Muscle of back (tissue), 11 donors: ENCODE results near the gene PTPRN2. TPM values are rescaled to one million over a fixed set of nuclear protein-coding genes. Genes with fewer than 3 reads are reported as not detected.
A peak's percentile ranks its signal among the peaks of the same experiment; 100 is the strongest.
"Not testable (repeated sequence)": the region's sequence is repeated elsewhere in the genome, so short reads cannot be mapped to it uniquely, and the experiment has no call there.

Experiments
- DNase-seq, 3 donors: peaks; one replicate each; pipeline versions ENCODE4 v3.0.0 to v3.0.0-alpha.2; 2013
- polyA plus RNA-seq, 10 donors: library from polyadenylated mRNA; unstranded; fragments of 120-200 nt; gene quantifications; one replicate each; pipeline ENCODE4 v1.2.1, GENCODE V29; 2013; ENCODE audit not compliant: insufficient read length in 10 of 10

Gene PTPRN2
- polyA plus RNA-seq, 10 donors = 1.8 to 3.1 (median 2.1) TPM

DNA sequence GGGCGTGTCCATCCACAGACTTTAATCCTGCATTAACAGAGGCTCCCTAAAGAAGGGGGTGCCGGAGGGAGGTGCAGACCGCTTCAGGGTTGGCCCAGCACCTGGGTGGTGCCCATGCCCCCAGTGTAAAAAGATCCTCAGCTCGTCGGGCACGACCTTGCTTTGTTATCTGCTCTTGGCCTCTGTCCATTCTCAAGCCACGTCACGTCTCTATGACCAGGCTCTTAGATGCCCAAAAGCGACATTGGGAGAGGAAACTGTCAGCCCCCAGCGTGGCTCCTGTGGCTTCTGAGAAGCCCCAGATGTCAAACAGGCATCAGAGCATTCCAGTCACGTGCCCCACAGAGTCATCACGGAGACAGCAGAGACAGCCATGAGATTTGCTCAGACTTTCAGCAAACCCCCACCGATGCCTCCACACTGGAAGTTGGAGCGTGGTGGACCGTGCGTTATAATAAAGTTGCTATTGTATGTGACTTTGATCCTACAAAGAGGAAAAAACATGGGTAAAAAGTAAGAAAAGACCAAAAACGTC is 55.5 kb downstream of the PTPRN2 start:
- DNase-seq = no peak

GRCh38 chr7:158531661-158532060 is 56.0 kb downstream of the PTPRN2 start:
- no peak for DNase-seq

GRCh38 chr7:158530800-158531609 is 56.6 kb downstream of the PTPRN2 start:
- no peak for DNase-seq

- no peak for DNase-seq
These were observed 58.2 kb downstream of the PTPRN2 start for GRCh38 chr7:158529181-158530096.

- DNase-seq = peak in 1 of 3 donors; percentile 27
These were observed 59.6 kb downstream of the PTPRN2 start for GRCh38 chr7:158527915-158528502.

GRCh38 chr7:158527495-158527894 is 60.1 kb downstream of the PTPRN2 start:
- no peak for DNase-seq

DNA sequence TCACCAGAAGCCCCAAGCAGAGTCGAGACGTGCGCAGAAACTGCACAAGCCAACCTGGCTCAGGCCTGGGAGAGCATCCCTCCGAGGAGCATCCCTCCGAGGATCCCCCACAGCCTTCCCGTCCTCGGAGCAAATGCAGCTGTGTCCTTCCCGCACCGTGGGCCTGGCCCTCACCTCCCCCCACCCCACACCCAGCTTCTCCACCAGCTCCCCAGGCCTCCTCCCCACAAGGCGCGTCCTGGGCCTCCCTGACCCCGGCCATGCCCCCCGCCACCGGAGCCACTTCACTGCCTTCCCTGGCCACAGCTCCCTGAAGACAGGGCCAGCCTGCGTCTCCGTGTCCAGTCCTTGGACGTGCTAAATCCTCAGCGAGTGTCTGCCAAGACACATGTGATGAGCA is 60.6 kb downstream of the PTPRN2 start:
- no peak for DNase-seq

- no peak for DNase-seq
These were observed 61.1 kb downstream of the PTPRN2 start for GRCh38 chr7:158526531-158526930.

- no peak for DNase-seq
These were observed 61.8 kb downstream of the PTPRN2 start for GRCh38 chr7:158525648-158526484.

DNA sequence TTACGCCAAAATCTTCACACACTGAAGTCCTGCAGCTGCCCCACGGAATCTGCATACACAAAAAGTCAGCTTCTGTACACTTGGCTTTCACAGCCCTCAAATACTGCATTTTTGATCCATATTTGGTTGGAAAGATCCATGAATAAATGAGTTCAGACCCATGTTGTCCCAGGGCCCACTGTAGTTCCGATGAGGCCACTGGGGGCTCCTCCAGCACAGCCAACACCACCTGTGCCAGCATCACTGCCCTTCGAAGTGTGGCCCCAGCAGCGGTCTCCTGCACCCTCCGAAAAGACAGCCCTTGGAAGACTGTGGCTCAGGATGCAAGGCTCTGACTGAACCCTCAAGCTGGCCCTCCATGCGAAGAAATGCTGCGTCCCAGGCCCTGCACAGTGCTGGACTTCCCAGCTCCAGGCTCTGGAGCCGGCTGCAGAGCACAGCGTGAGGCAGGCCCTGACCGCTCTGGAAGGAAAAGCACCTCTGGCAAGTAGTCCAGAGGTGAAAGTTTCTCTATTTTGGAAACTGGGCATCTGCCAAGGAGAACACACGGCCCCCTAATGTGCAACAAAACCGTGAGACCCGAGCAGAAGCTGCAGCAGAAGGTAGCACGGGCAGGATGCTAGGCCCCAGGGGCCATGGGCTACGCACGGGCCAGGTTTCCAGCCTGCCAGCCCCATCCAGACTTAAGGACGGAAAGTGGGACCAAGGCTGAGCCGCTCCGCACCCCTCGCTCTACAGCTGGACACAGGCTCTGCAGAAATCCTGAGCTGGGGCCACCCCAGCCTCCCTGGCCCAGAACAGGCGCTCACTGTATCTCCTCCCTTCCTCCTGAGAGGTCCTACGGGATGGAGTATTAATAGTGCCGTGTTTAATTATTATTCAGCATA is 62.6 kb downstream of the PTPRN2 start:
- no peak for DNase-seq

GRCh38 chr7:158524286-158524685 is 63.3 kb downstream of the PTPRN2 start:
- peak in 1 of 3 donors; percentile 28 for DNase-seq

DNA sequence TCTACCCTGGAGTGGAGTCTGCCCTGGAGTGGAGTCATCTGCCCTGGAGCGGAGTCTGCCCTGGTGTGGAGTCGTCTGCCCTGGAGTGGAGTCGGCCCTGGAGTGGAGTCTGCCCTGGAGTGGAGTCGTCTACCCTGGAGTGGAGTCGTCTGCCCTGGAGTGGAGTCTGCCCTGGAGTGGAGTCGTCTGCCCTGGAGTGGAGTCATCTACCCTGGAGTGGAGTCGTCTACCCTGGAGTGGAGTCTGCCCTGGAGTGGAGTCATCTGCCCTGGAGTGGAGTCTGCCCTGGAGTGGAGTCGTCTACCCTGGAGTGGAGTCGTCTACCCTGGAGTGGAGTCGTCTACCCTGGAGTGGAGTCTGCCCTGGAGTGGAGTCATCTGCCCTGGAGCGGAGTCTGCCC is 63.7 kb downstream of the PTPRN2 start:
- not testable (repeated sequence) for DNase-seq

GRCh38 chr7:158523165-158523856 is 64.3 kb downstream of the PTPRN2 start:
- DNase-seq = not testable (repeated sequence)

- not testable (repeated sequence) for DNase-seq
These were observed 65.8 kb downstream of the PTPRN2 start for GRCh38 chr7:158521795-158522194.

- DNase-seq = no peak
These were observed 66.8 kb downstream of the PTPRN2 start for GRCh38 chr7:158520825-158521224.

DNA sequence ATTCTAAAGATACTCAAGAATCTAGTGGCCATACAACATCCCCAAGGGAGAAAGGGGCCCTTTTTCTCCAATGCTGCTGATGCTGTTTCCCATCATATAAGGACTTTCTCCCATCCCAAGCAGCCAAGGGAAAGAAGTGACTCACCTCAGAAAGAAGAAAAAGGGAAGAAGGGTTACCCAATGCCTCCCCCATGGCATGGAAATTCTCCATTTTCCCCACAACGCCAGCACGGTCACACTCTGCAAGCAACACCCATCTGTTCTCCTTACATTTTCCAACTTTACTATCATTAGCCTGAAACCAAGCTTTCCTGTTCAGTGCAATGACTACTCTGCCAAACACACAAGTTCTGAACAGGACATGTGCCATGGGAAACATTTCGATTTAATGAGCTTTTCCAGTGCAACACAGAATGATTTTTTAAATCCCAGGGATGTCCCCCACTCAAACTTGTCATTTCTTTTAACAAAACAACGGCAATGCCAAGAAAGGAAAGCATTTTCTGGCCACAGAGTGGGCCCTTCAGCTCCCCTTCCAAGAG is 67.9 kb downstream of the PTPRN2 start:
- DNase-seq = no peak

- DNase-seq = no peak
These were observed 68.5 kb downstream of the PTPRN2 start for GRCh38 chr7:158518980-158519632.

DNA sequence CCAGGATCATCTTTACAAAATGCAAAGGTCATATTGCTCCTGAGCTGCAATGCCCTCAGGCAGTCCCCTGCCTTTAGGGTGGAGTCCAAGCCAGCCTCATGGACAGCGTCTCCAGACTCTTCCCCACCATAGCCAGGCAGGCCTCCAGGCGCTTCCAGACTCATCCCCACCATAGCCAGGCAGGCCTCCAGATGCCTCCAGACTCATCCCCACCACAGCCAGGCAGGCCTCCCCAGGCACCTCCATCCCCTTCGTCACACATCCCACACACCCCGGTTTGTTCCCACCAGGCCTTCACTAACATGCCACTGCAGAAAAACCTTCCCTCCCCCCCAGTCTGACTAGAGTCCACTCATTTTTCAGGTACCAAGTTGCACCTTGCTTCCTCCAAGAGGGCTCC is 70.1 kb downstream of the PTPRN2 start:
- no peak for DNase-seq

- DNase-seq = no peak
These were observed 70.6 kb downstream of the PTPRN2 start for GRCh38 chr7:158517072-158517471.
